Measurements from ENCODE around the gene BCR. TPM values are rescaled to one million over a fixed set of nuclear protein-coding genes. Genes with fewer than 3 reads are reported as not detected.

BCR gene
- polyA plus RNA-seq, 1 experiment, result 24.0 TPM

GRCh38 chr22:23222033-23222792 is 41.9 kb downstream of the BCR start:
- TF ChIP-seq CTCF (IDR thresholded peaks at IDR 0.05; ENCODE audit: insufficient read depth, low read depth, low read length), result no peak
- POLR2A ChIA-PET, result no interaction called here
- no peak overlapping the region for H3K4me3 ChIP-seq (ENCODE audit: low read depth, low read length)
- no peaks in the 10 kb centered on the region for H3K36me3 ChIP-seq (ENCODE audit: control insufficient read depth, insufficient read depth, low read length)
- CTCF ChIA-PET, result no interaction called here
- DNase-seq (ENCODE audit: low read depth), result no peak
- no peaks in the 10 kb centered on the region for H3K27me3 ChIP-seq (ENCODE audit: control insufficient read depth, insufficient read depth, low read length)

- Histone ChIP-seq H3K4me3 (ENCODE audit: low read depth, low read length) (no peak overlapping the region), H3K36me3 (ENCODE audit: control insufficient read depth, insufficient read depth, low read length) (no peaks in the 10 kb centered on the region), H3K27me3 (ENCODE audit: control insufficient read depth, insufficient read depth, low read length) (no peaks in the 10 kb centered on the region)
- no peak for DNase-seq (ENCODE audit: low read depth)
- ChIA-PET CTCF (no interaction called here), POLR2A (no interaction called here)
- no peak for TF ChIP-seq CTCF (IDR thresholded peaks at IDR 0.05; ENCODE audit: insufficient read depth, low read depth, low read length)
Measured at GRCh38 chr22:23222793-23223568, 42.7 kb downstream of the BCR start.

- CTCF ChIA-PET, result no interaction called here
- H3K4me3 ChIP-seq (ENCODE audit: low read depth, low read length), result no peak overlapping the region
- no peak for TF ChIP-seq CTCF (IDR thresholded peaks at IDR 0.05; ENCODE audit: insufficient read depth, low read depth, low read length)
- no peaks in the 10 kb centered on the region for H3K27me3 ChIP-seq (ENCODE audit: control insufficient read depth, insufficient read depth, low read length)
- DNase-seq (ENCODE audit: low read depth), result no peak
- POLR2A ChIA-PET, result no interaction called here
- no peaks in the 10 kb centered on the region for H3K36me3 ChIP-seq (ENCODE audit: control insufficient read depth, insufficient read depth, low read length)
Measured at GRCh38 chr22:23223569-23224317, 43.4 kb downstream of the BCR start.

GRCh38 chr22:23224846-23225245 is 44.5 kb downstream of the BCR start:
- DNase-seq (ENCODE audit: low read depth), result no peak
- ChIA-PET POLR2A (no interaction called here), CTCF (interaction anchor here (1.5 kb wide), 1 partner anchor 56 kb away, joined by 5 read pairs; no protein-coding TSS in a partner anchor)
- Histone ChIP-seq H3K36me3 (ENCODE audit: control insufficient read depth, insufficient read depth, low read length) (no peaks in the 10 kb centered on the region), H3K4me3 (ENCODE audit: low read depth, low read length) (no peak overlapping the region), H3K27me3 (ENCODE audit: control insufficient read depth, insufficient read depth, low read length) (no peaks in the 10 kb centered on the region)
- TF ChIP-seq CTCF (IDR thresholded peaks at IDR 0.05; ENCODE audit: insufficient read depth, low read depth, low read length), result no peak

GRCh38 chr22:23225337-23225723 is 45.0 kb downstream of the BCR start:
- ChIA-PET POLR2A (no interaction called here), CTCF (interaction anchor here (1.2 to 2.1 kb wide), 3 partner anchors 10 to 56 kb away, joined by 4 to 6 read pairs (median 5); no protein-coding TSS in a partner anchor)
- no peaks in the 10 kb centered on the region for H3K27me3 ChIP-seq (ENCODE audit: control insufficient read depth, insufficient read depth, low read length)
- DNase-seq (ENCODE audit: low read depth), result no peak
- H3K36me3 ChIP-seq (ENCODE audit: control insufficient read depth, insufficient read depth, low read length), result no peaks in the 10 kb centered on the region
- TF ChIP-seq CTCF (IDR thresholded peaks at IDR 0.05; ENCODE audit: insufficient read depth, low read depth, low read length), result no peak
- no peak overlapping the region for H3K4me3 ChIP-seq (ENCODE audit: low read depth, low read length)
